ENCODE measurements around the gene ADAMTSL1.

ADAMTSL1 gene

DNA sequence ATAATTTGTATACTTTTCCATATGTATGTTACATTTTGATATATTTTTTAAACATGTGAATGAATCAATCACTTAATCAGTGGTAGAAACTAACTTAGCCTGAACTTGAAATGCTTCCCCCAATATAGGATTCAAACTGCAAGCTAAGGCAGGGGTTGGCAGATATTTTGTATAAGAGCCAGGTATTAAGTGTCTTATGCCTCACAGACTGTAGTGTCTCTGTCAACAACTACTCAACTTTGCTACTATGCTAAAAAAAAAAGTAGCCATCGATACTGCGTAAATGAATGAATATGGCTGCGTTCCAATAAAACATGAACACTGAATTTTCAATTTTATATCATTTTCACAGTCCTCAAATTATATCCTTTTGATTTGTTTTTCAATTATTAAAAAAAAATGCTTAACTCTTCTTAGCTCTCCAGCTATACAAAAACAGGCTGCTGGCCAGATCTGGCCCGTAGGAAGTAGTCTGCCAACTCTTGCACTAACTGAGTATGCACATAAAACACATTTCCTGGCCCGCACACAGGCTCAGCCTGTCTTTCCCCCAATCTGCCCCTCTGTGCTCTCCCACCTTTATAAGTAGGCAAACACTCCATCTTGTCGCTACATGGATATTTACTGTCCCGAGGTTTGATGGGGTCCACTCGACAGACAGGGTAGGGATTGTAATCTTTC is 467.2 kb downstream of the ADAMTSL1 start:
- no peak for TF ChIP-seq CTCF (IDR thresholded peaks at IDR 0.05)
- Mint-ChIP-seq H3K27me3 (ENCODE audit: low read depth, poor library complexity) (peaks cover 8% of the 10 kb centered on the region), H3K4me1 (peaks cover 31% of the 10 kb centered on the region), H3K9me3 (no peaks in the 10 kb centered on the region), H3K27ac (no peak overlapping the region), H3K36me3 (ENCODE audit: low read depth) (no peaks in the 10 kb centered on the region), H3K4me3 (no peak overlapping the region)
- DNase-seq, result no peak

- peak overlapping the region; percentile 12 for H3K27ac Mint-ChIP-seq
- H3K9me3 Mint-ChIP-seq, result no peaks in the 10 kb centered on the region
- no peak overlapping the region for H3K4me3 Mint-ChIP-seq
- no peak for TF ChIP-seq CTCF (IDR thresholded peaks at IDR 0.05)
- peaks cover 40% of the 10 kb centered on the region for H3K4me1 Mint-ChIP-seq
- no peak for DNase-seq
- H3K27me3 Mint-ChIP-seq (ENCODE audit: low read depth, poor library complexity), result peaks cover 8% of the 10 kb centered on the region
- H3K36me3 Mint-ChIP-seq (ENCODE audit: low read depth), result no peaks in the 10 kb centered on the region
Observed at GRCh38 chr9:18942801-18943200, 468.8 kb downstream of the ADAMTSL1 start.

DNA sequence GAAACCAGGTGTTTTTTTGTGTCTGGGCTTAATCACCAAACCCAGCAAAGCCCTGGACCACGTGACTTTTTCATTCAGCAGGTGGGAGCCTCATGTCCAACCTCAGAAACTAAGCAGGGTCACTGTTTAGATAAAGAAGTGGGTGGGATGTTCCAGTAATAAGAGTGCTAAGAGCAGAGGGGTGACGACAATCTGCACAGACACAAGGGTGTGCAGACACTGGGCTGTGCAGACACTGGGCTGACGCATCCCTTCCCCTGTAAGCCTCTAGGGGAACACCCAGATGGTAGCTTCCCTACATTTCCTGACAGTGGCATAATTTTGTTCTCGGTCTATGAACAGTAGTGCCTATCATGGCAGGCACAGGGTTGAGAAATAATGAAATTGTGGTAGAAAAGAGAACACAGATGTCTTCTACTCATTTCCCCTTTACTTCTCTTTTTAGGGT is 474.0 kb downstream of the ADAMTSL1 start:
- H3K4me3 Mint-ChIP-seq, result no peak overlapping the region
- H3K27me3 Mint-ChIP-seq (ENCODE audit: low read depth, poor library complexity), result no peaks in the 10 kb centered on the region
- no peak for DNase-seq
- peaks cover 61% of the 10 kb centered on the region for H3K4me1 Mint-ChIP-seq
- no peaks in the 10 kb centered on the region for H3K9me3 Mint-ChIP-seq
- H3K27ac Mint-ChIP-seq, result no peak overlapping the region
- no peak for TF ChIP-seq CTCF (IDR thresholded peaks at IDR 0.05)
- H3K36me3 Mint-ChIP-seq (ENCODE audit: low read depth), result no peaks in the 10 kb centered on the region

GRCh38 chr9:18951936-18952335 is 478.0 kb downstream of the ADAMTSL1 start:
- TF ChIP-seq CTCF (IDR thresholded peaks at IDR 0.05), result no peak
- no peaks in the 10 kb centered on the region for H3K9me3 Mint-ChIP-seq
- H3K4me1 Mint-ChIP-seq, result peaks cover 36% of the 10 kb centered on the region
- no peak overlapping the region for H3K27ac Mint-ChIP-seq
- no peak for DNase-seq
- H3K36me3 Mint-ChIP-seq (ENCODE audit: low read depth), result no peaks in the 10 kb centered on the region
- H3K27me3 Mint-ChIP-seq (ENCODE audit: low read depth, poor library complexity), result peaks cover 4% of the 10 kb centered on the region
- no peak overlapping the region for H3K4me3 Mint-ChIP-seq

GRCh38 chr9:18955626-18956025 is 481.7 kb downstream of the ADAMTSL1 start:
- TF ChIP-seq CTCF (IDR thresholded peaks at IDR 0.05), result no peak
- Mint-ChIP-seq H3K4me3 (no peak overlapping the region), H3K36me3 (ENCODE audit: low read depth) (no peaks in the 10 kb centered on the region), H3K9me3 (no peaks in the 10 kb centered on the region), H3K27ac (no peak overlapping the region), H3K27me3 (ENCODE audit: low read depth, poor library complexity) (peaks cover 7% of the 10 kb centered on the region), H3K4me1 (peaks cover 9% of the 10 kb centered on the region)
- no peak for DNase-seq
